Measurements from ENCODE around the gene DLG3. TPM values are rescaled to one million over a fixed set of nuclear protein-coding genes. Genes with fewer than 3 reads are reported as not detected.
A peak's percentile ranks its signal among the peaks of the same experiment; 100 is the strongest.

DLG3 gene
- total and polyA plus RNA-seq, 2 donors: 14.0 to 23.7 TPM

- H3K4me1 ChIP-seq (ENCODE audit: insufficient read depth): peaks cover 3% of the 10 kb centered on the region
- H3K36me3 ChIP-seq (ENCODE audit: insufficient read depth): no peaks in the 10 kb centered on the region
- 89% methylated on average over 5 of the region's 5 CpGs for WGBS
- H3K4me3 ChIP-seq (ENCODE audit: low read depth, low read length): no peak overlapping the region
- DNase-seq (ENCODE audit: extremely low spot score): no peak
- H3K27ac ChIP-seq (ENCODE audit: low read depth): peak overlapping the region; percentile 16
These were observed 31.7 kb downstream of the DLG3 start for GRCh38 chrX:70476166-70476933.

GRCh38 chrX:70476934-70477733 lies 32.5 kb downstream of the DLG3 start:
- H3K4me3 ChIP-seq (ENCODE audit: low read depth, low read length): no peak overlapping the region
- H3K27ac ChIP-seq (ENCODE audit: low read depth): peak overlapping the region; percentile 94
- WGBS: 14% methylated on average over 13 of the region's 13 CpGs
- no peaks in the 10 kb centered on the region for H3K36me3 ChIP-seq (ENCODE audit: insufficient read depth)
- no peak for DNase-seq (ENCODE audit: extremely low spot score)
- peaks cover 3% of the 10 kb centered on the region for H3K4me1 ChIP-seq (ENCODE audit: insufficient read depth)

GRCh38 chrX:70477734-70478075 lies 33.1 kb downstream of the DLG3 start:
- WGBS: 27% methylated on average over 4 of the region's 4 CpGs
- no peak overlapping the region for H3K4me3 ChIP-seq (ENCODE audit: low read depth, low read length)
- DNase-seq (ENCODE audit: extremely low spot score): no peak
- no peaks in the 10 kb centered on the region for H3K36me3 ChIP-seq (ENCODE audit: insufficient read depth)
- peak overlapping the region; percentile 38 for H3K27ac ChIP-seq (ENCODE audit: low read depth)
- peaks cover 3% of the 10 kb centered on the region for H3K4me1 ChIP-seq (ENCODE audit: insufficient read depth)

GRCh38 chrX:70478526-70479245 lies 34.1 kb downstream of the DLG3 start:
- H3K27ac ChIP-seq (ENCODE audit: low read depth): peak overlapping the region; percentile 3
- no peak for DNase-seq (ENCODE audit: extremely low spot score)
- 44% methylated on average over 10 of the region's 10 CpGs for WGBS
- no peak overlapping the region for H3K4me3 ChIP-seq (ENCODE audit: low read depth, low read length)
- H3K4me1 ChIP-seq (ENCODE audit: insufficient read depth): peaks cover 3% of the 10 kb centered on the region
- H3K36me3 ChIP-seq (ENCODE audit: insufficient read depth): no peaks in the 10 kb centered on the region

GRCh38 chrX:70479247-70479921 lies 34.7 kb downstream of the DLG3 start:
- peak overlapping the region; percentile 3 for H3K27ac ChIP-seq (ENCODE audit: low read depth)
- H3K4me3 ChIP-seq (ENCODE audit: low read depth, low read length): no peak overlapping the region
- no peaks in the 10 kb centered on the region for H3K36me3 ChIP-seq (ENCODE audit: insufficient read depth)
- 33% methylated on average over 4 of the region's 4 CpGs for WGBS
- no peak for DNase-seq (ENCODE audit: extremely low spot score)
- peaks cover 3% of the 10 kb centered on the region for H3K4me1 ChIP-seq (ENCODE audit: insufficient read depth)

- no peak for DNase-seq (ENCODE audit: extremely low spot score)
These were observed 35.5 kb downstream of the DLG3 start for GRCh38 chrX:70479922-70480659.

GRCh38 chrX:70480660-70481018 lies 36.0 kb downstream of the DLG3 start:
- WGBS: 16% methylated on average over 9 of the region's 9 CpGs
- DNase-seq (ENCODE audit: extremely low spot score): no peak
- Histone ChIP-seq H3K27ac (ENCODE audit: low read depth) (no peak overlapping the region), H3K4me3 (ENCODE audit: low read depth, low read length) (no peak overlapping the region), H3K36me3 (ENCODE audit: insufficient read depth) (no peaks in the 10 kb centered on the region), H3K4me1 (ENCODE audit: insufficient read depth) (peaks cover 3% of the 10 kb centered on the region)

More at GRCh38 chrX:70479922-70480659, 35.5 kb downstream of the DLG3 start:
- no peak overlapping the region for H3K4me3 ChIP-seq (ENCODE audit: low read depth, low read length)
- 41% methylated on average over 6 of the region's 6 CpGs for WGBS
- H3K36me3 ChIP-seq (ENCODE audit: insufficient read depth): no peaks in the 10 kb centered on the region
- H3K4me1 ChIP-seq (ENCODE audit: insufficient read depth): peaks cover 3% of the 10 kb centered on the region
- no peak overlapping the region for H3K27ac ChIP-seq (ENCODE audit: low read depth)

- no peaks in the 10 kb centered on the region for H3K36me3 ChIP-seq (ENCODE audit: insufficient read depth)
- 67% methylated on average over 8 of the region's 8 CpGs for WGBS
- H3K4me3 ChIP-seq (ENCODE audit: low read depth, low read length): no peak overlapping the region
- no peak for DNase-seq (ENCODE audit: extremely low spot score)
- peaks cover 3% of the 10 kb centered on the region for H3K4me1 ChIP-seq (ENCODE audit: insufficient read depth)
- no peak overlapping the region for H3K27ac ChIP-seq (ENCODE audit: low read depth)
These were observed 37.0 kb downstream of the DLG3 start for GRCh38 chrX:70481471-70482270.

- Histone ChIP-seq H3K4me1 (ENCODE audit: insufficient read depth) (peaks cover 3% of the 10 kb centered on the region), H3K27ac (ENCODE audit: low read depth) (no peak overlapping the region), H3K4me3 (ENCODE audit: low read depth, low read length) (no peak overlapping the region), H3K36me3 (ENCODE audit: insufficient read depth) (no peaks in the 10 kb centered on the region)
- DNase-seq (ENCODE audit: extremely low spot score): no peak
- WGBS: 100% methylated on average over 1 of the region's 2 CpGs
These were observed 37.7 kb downstream of the DLG3 start for GRCh38 chrX:70482300-70482699.

GRCh38 chrX:70485466-70485865 lies 40.8 kb downstream of the DLG3 start:
- DNase-seq (ENCODE audit: extremely low spot score): no peak
- H3K4me3 ChIP-seq (ENCODE audit: low read depth, low read length): no peak overlapping the region
- H3K4me1 ChIP-seq (ENCODE audit: insufficient read depth): no peaks in the 10 kb centered on the region
- 83% methylated on average over 7 of the region's 7 CpGs for WGBS
- H3K27ac ChIP-seq (ENCODE audit: low read depth): no peak overlapping the region
- no peaks in the 10 kb centered on the region for H3K36me3 ChIP-seq (ENCODE audit: insufficient read depth)

GRCh38 chrX:70488856-70489255 lies 44.2 kb downstream of the DLG3 start:
- Histone ChIP-seq H3K4me1 (ENCODE audit: insufficient read depth) (no peaks in the 10 kb centered on the region), H3K36me3 (ENCODE audit: insufficient read depth) (no peaks in the 10 kb centered on the region), H3K4me3 (ENCODE audit: low read depth, low read length) (no peak overlapping the region), H3K27ac (ENCODE audit: low read depth) (no peak overlapping the region)
- no peak for DNase-seq (ENCODE audit: extremely low spot score)
- WGBS: 73% methylated on average over 2 of the region's 2 CpGs

GRCh38 chrX:70494441-70494840 lies 49.8 kb downstream of the DLG3 start:
- 97% methylated on average over 4 of the region's 4 CpGs for WGBS
- DNase-seq (ENCODE audit: extremely low spot score): no peak
- H3K36me3 ChIP-seq (ENCODE audit: insufficient read depth): no peaks in the 10 kb centered on the region
- H3K4me3 ChIP-seq (ENCODE audit: low read depth, low read length): no peak overlapping the region
- H3K27ac ChIP-seq (ENCODE audit: low read depth): no peak overlapping the region
- no peaks in the 10 kb centered on the region for H3K4me1 ChIP-seq (ENCODE audit: insufficient read depth)
